ENCODE results near the gene CLGN. TPM values are rescaled to one million over a fixed set of nuclear protein-coding genes. Genes with fewer than 3 reads are reported as not detected.
A peak's percentile ranks its signal among the peaks of the same experiment; 100 is the strongest.

CLGN gene
- 0.41 to 0.89 TPM (median 0.60 TPM) in 3 replicates for total RNA-seq
- long read RNA-seq, partial matches to known transcripts = 1 of 3 reads
- long read RNA-seq, other reads (novel, unspliced or antisense) = 0 of 3 reads

GRCh38 chr4:140427106-140427918, at the start of gene CLGN:
TSS of gene CLGN (minus strand) at chr4:140427648. CDS start at chr4:140413078, 14,570 bp downstream.
- peak within 1 kb of the TSS; percentile 63 for H3K27ac Mint-ChIP-seq (ENCODE audit: unreplicated experiment)
- TF ChIP-seq CTCF (IDR thresholded peaks at IDR 0.05) = peak; percentile 77
- no peaks in the 10 kb centered on the region for H3K9me3 Mint-ChIP-seq (ENCODE audit: low read depth)
- H3K27me3 Mint-ChIP-seq (ENCODE audit: low read depth) = peaks cover 25% of the 10 kb centered on the region
- peaks cover 8% of the 10 kb centered on the region for H3K4me1 Mint-ChIP-seq (ENCODE audit: low read depth)
- no peaks in the 10 kb centered on the region for H3K36me3 Mint-ChIP-seq (ENCODE audit: low read depth)
- DNase-seq (ENCODE audit: low spot score) = peak; percentile 89
- peak within 1 kb of the TSS; percentile 82 for H3K4me3 Mint-ChIP-seq (ENCODE audit: unreplicated experiment)

- peaks cover 5% of the 10 kb centered on the region for H3K36me3 Mint-ChIP-seq (ENCODE audit: low read depth)
- H3K4me1 Mint-ChIP-seq (ENCODE audit: low read depth) = peaks cover 3% of the 10 kb centered on the region
- no peak overlapping the region for H3K27ac Mint-ChIP-seq (ENCODE audit: unreplicated experiment)
- H3K4me3 Mint-ChIP-seq (ENCODE audit: unreplicated experiment) = no peak overlapping the region
- TF ChIP-seq CTCF (IDR thresholded peaks at IDR 0.05) = no peak
- no peaks in the 10 kb centered on the region for H3K9me3 Mint-ChIP-seq (ENCODE audit: low read depth)
- H3K27me3 Mint-ChIP-seq (ENCODE audit: low read depth) = peaks cover 16% of the 10 kb centered on the region
- DNase-seq (ENCODE audit: low spot score) = no peak
These were observed 44.7 kb upstream of the CLGN start for GRCh38 chr4:140472156-140472555.

GRCh38 chr4:140469791-140470733, 42.6 kb upstream of the CLGN start:
- DNase-seq (ENCODE audit: low spot score) = no peak
- TF ChIP-seq CTCF (IDR thresholded peaks at IDR 0.05) = no peak
- Mint-ChIP-seq H3K4me1 (ENCODE audit: low read depth) (peaks cover 3% of the 10 kb centered on the region), H3K4me3 (ENCODE audit: unreplicated experiment) (no peak overlapping the region), H3K36me3 (ENCODE audit: low read depth) (peaks cover 5% of the 10 kb centered on the region), H3K27me3 (ENCODE audit: low read depth) (peaks cover 29% of the 10 kb centered on the region), H3K27ac (ENCODE audit: unreplicated experiment) (no peak overlapping the region), H3K9me3 (ENCODE audit: low read depth) (no peaks in the 10 kb centered on the region)

GRCh38 chr4:140466146-140466545, 38.7 kb upstream of the CLGN start:
- H3K27ac Mint-ChIP-seq (ENCODE audit: unreplicated experiment) = no peak overlapping the region
- no peaks in the 10 kb centered on the region for H3K4me1 Mint-ChIP-seq (ENCODE audit: low read depth)
- no peak overlapping the region for H3K4me3 Mint-ChIP-seq (ENCODE audit: unreplicated experiment)
- H3K9me3 Mint-ChIP-seq (ENCODE audit: low read depth) = no peaks in the 10 kb centered on the region
- peaks cover 5% of the 10 kb centered on the region for H3K36me3 Mint-ChIP-seq (ENCODE audit: low read depth)
- peaks cover 35% of the 10 kb centered on the region for H3K27me3 Mint-ChIP-seq (ENCODE audit: low read depth)
- no peak for TF ChIP-seq CTCF (IDR thresholded peaks at IDR 0.05)
- DNase-seq (ENCODE audit: low spot score) = no peak

- Mint-ChIP-seq H3K4me1 (ENCODE audit: low read depth) (no peaks in the 10 kb centered on the region), H3K9me3 (ENCODE audit: low read depth) (no peaks in the 10 kb centered on the region), H3K27me3 (ENCODE audit: low read depth) (peaks cover 28% of the 10 kb centered on the region), H3K4me3 (ENCODE audit: unreplicated experiment) (no peak overlapping the region), H3K27ac (ENCODE audit: unreplicated experiment) (no peak overlapping the region), H3K36me3 (ENCODE audit: low read depth) (no peaks in the 10 kb centered on the region)
- no peak for DNase-seq (ENCODE audit: low spot score)
- no peak for TF ChIP-seq CTCF (IDR thresholded peaks at IDR 0.05)
These were observed 36.2 kb upstream of the CLGN start for GRCh38 chr4:140463614-140464013.
